MM.1S (cell line): ENCODE data around the gene TBC1D25.

Experiments
- DNase-seq: peaks from one replicate; pipeline ENCODE4 v3.0.0-alpha.2; 2015
- H2AFZ ChIP-seq: fragments of 300-600 bp; sonication (generic); 2 replicates; pipeline ENCODE4 v1.6.0; 2016; ENCODE audit warnings: antibody characterized with exemption, low read length
- H3F3A ChIP-seq: fragments of 300-600 bp; sonication (generic); 2 replicates; pipeline ENCODE4 v1.6.1; 2016; ENCODE audit warnings: mild to moderate bottlenecking, antibody characterized with exemption, low read length, moderate library complexity, mixed read lengths; ENCODE audit not compliant: insufficient read depth
- H3K27ac ChIP-seq: fragments of 300-600 bp; sonication (generic); 2 replicates; pipeline ENCODE4 v1.5.1; 2016; ENCODE audit warnings: mild to moderate bottlenecking, low read length
- H3K27me3 ChIP-seq: fragments of 300-600 bp; sonication (generic); replicated peaks from 2 replicates; pipeline ENCODE4 v1.6.0; 2016; ENCODE audit warnings: low read length; ENCODE audit not compliant: insufficient read depth
- H3K36me3 ChIP-seq: fragments of 300-600 bp; sonication (generic); replicated peaks from 2 replicates; pipeline ENCODE4 v1.6.1; 2016; ENCODE audit warnings: mild to moderate bottlenecking, low read length, mixed read lengths; ENCODE audit not compliant: insufficient read depth
- H3K4me1 ChIP-seq: fragments of 300-600 bp; sonication (generic); 2 replicates; pipeline ENCODE4 v1.6.1; 2016; ENCODE audit warnings: low read length, mixed read lengths
- H3K4me2 ChIP-seq: fragments of 300-600 bp; sonication (generic); 2 replicates; pipeline ENCODE4 v1.6.0; 2016; ENCODE audit warnings: low read depth, low read length
- H3K4me3 ChIP-seq: fragments of 300-600 bp; sonication (generic); 2 replicates; pipeline ENCODE4 v1.5.1; 2016; ENCODE audit warnings: low read length, mixed read lengths
- H3K79me2 ChIP-seq: fragments of 300-600 bp; sonication (generic); 2 replicates; pipeline ENCODE4 v1.6.1; 2016; ENCODE audit warnings: mixed run types, low read length, mixed read lengths
- H3K9ac ChIP-seq: fragments of 300-600 bp; sonication (generic); 2 replicates; pipeline ENCODE4 v1.6.1; 2016; ENCODE audit warnings: low read length, mixed read lengths
- H3K9me2 ChIP-seq: fragments of 300-600 bp; sonication (generic); replicated peaks from 2 replicates; pipeline ENCODE4 v1.6.1; 2016; ENCODE audit warnings: mild to moderate bottlenecking, low read length, mixed read lengths; ENCODE audit not compliant: insufficient read depth
- H3K9me3 ChIP-seq: fragments of 300-600 bp; sonication (generic); replicated peaks from 2 replicates; pipeline ENCODE4 v1.6.1; 2016; ENCODE audit warnings: mild to moderate bottlenecking, low read length, mixed read lengths; ENCODE audit not compliant: insufficient read depth
- H4K20me1 ChIP-seq: fragments of 300-600 bp; sonication (generic); 2 replicates; pipeline ENCODE4 v1.6.1; 2016; ENCODE audit warnings: mild to moderate bottlenecking, low read length, moderate library complexity, mixed read lengths; ENCODE audit not compliant: insufficient read depth
- CTCF ChIP-seq: fragments of 300-600 bp; sonication (generic); IDR thresholded peaks from 2 replicates; pipeline ENCODE4 v1.5.1; 2016; ENCODE audit warnings: antibody characterized with exemption, low read length, mixed read lengths
- EZH2 ChIP-seq: fragments of 300-600 bp; sonication (generic); optimal IDR thresholded peaks from 2 replicates; pipeline ENCODE3; 2017; ENCODE audit warnings: low read depth, mild to moderate bottlenecking, antibody characterized with exemption, low read length, mixed read lengths
- EZH2phosphoT487 ChIP-seq: fragments of 300-600 bp; sonication (generic); IDR thresholded peaks from 2 replicates; pipeline ENCODE4 v1.6.1; 2018; ENCODE audit warnings: antibody characterized with exemption, low read length

Gene TBC1D25

GRCh38 chrX:48513670-48514069 lies 25.8 kb upstream of the TBC1D25 start:
- Histone ChIP-seq H3K4me1 (no peaks in the 10 kb centered on the region), H3K9me2 (no peaks in the 10 kb centered on the region), H2AFZ (no peak overlapping the region), H3F3A (no peaks in the 10 kb centered on the region), H3K4me2 (no peak overlapping the region), H3K27me3 (no peaks in the 10 kb centered on the region), H3K79me2 (no peaks in the 10 kb centered on the region), H3K9me3 (no peaks in the 10 kb centered on the region), H3K27ac (no peak overlapping the region), H4K20me1 (no peaks in the 10 kb centered on the region), H3K36me3 (no peaks in the 10 kb centered on the region), H3K4me3 (no peak overlapping the region), H3K9ac (no peak overlapping the region)
- no peak for TF ChIP-seq CTCF
- no peak for TF ChIP-seq EZH2phosphoT487
- no peak for TF ChIP-seq EZH2
- no peak for DNase-seq

GRCh38 chrX:48514126-48514806 lies 25.2 kb upstream of the TBC1D25 start:
- TF ChIP-seq EZH2 (no peak), EZH2phosphoT487 (no peak), CTCF (no peak)
- Histone ChIP-seq H3K27me3 (no peaks in the 10 kb centered on the region), H2AFZ (no peak overlapping the region), H3K79me2 (no peaks in the 10 kb centered on the region), H3K9me2 (no peaks in the 10 kb centered on the region), H3K4me2 (no peak overlapping the region), H3K4me1 (no peaks in the 10 kb centered on the region), H4K20me1 (no peaks in the 10 kb centered on the region), H3K9me3 (no peaks in the 10 kb centered on the region), H3F3A (no peaks in the 10 kb centered on the region), H3K9ac (no peak overlapping the region), H3K4me3 (no peak overlapping the region), H3K36me3 (no peaks in the 10 kb centered on the region), H3K27ac (no peak overlapping the region)
- DNase-seq = no peak

- H3K4me3 ChIP-seq = no peak overlapping the region
- no peaks in the 10 kb centered on the region for H3K36me3 ChIP-seq
- no peaks in the 10 kb centered on the region for H3K9me2 ChIP-seq
- H3K4me1 ChIP-seq = no peaks in the 10 kb centered on the region
- H4K20me1 ChIP-seq = no peaks in the 10 kb centered on the region
- H3K9ac ChIP-seq = no peak overlapping the region
- H3K4me2 ChIP-seq = no peak overlapping the region
- no peak overlapping the region for H3K27ac ChIP-seq
- no peak for TF ChIP-seq EZH2
- no peak for TF ChIP-seq CTCF
- H3F3A ChIP-seq = no peaks in the 10 kb centered on the region
- H2AFZ ChIP-seq = no peak overlapping the region
- DNase-seq = no peak
- no peaks in the 10 kb centered on the region for H3K79me2 ChIP-seq
- no peaks in the 10 kb centered on the region for H3K27me3 ChIP-seq
- no peaks in the 10 kb centered on the region for H3K9me3 ChIP-seq
These were observed 24.6 kb upstream of the TBC1D25 start for GRCh38 chrX:48514868-48515460.
